Erythroblast (primary cell): Measurements from ENCODE around the gene GBGT1.

ENCODE experiments used
- GATA1 ChIP-seq: IDR thresholded peaks from 2 replicates; pipeline ENCODE4 v1.6.1; 2011; ENCODE audit warnings: low read depth, mild to moderate bottlenecking, control low read depth, low read length, moderate library complexity
- POLR2A ChIP-seq: IDR thresholded peaks from 2 replicates; pipeline ENCODE4 v1.6.1; 2011; ENCODE audit warnings: mild to moderate bottlenecking, low read length

DNA sequence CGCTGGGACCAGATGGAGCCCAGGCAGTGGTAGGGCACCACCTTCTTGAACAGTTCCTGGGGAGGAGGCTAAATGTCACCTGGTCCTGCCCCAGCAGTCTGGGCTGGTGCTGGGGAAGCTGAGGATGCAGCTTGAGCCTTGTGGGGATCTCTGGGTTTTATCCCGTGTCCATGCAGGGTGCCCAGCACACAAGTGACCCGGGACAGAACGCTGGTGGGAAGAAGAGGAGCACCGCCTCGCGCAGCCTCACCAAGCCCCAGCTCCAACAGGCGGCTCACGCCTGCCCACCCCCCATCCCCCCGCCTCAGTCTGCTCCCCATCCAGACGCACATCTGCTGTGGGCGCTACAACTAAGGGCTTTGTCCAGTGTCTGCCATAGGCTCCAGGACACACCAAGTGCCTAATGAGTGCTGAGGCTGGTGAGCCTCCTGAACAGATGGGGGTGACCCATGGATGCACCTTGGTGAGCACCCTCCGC lies 56.4 kb downstream of the GBGT1 start:
- TF ChIP-seq POLR2A: no peak
- no peak for TF ChIP-seq GATA1
